Memory B cell (primary cell): ENCODE measurements around the gene HUNK.
"Not testable (repeated sequence)": the region's sequence is repeated elsewhere in the genome, so short reads cannot be mapped to it uniquely, and the experiment has no call there.

Experiments used
- ATAC-seq: fragments of 150-1000 bp; cut with Tn5 transposase; 2 replicates; pipeline ENCODE4 v1.10.0; 2021; ENCODE audit warnings: low read depth, mild to moderate bottlenecking, moderate library complexity
- DNase-seq, 2 donors: peaks; one replicate each; pipeline ENCODE4 v3.0.0; 2022; ENCODE audit warnings: low spot score in 2 of 2
- H3K27ac Mint-ChIP-seq: one replicate; pipeline ENCODE4 v1.8.0; 2022; ENCODE audit warnings: mild to moderate bottlenecking, moderate library complexity, mixed read lengths
- H3K27me3 Mint-ChIP-seq: one replicate; pipeline ENCODE4 v1.8.0; 2022; ENCODE audit warnings: mixed read lengths
- H3K36me3 Mint-ChIP-seq: one replicate; pipeline ENCODE4 v1.8.0; 2022; ENCODE audit warnings: mild to moderate bottlenecking, mixed read lengths
- H3K4me1 Mint-ChIP-seq: one replicate; pipeline ENCODE4 v1.8.0; 2022; ENCODE audit warnings: mixed read lengths
- H3K4me3 Mint-ChIP-seq: one replicate; pipeline ENCODE4 v1.8.0; 2022; ENCODE audit warnings: mild to moderate bottlenecking, moderate library complexity, mixed read lengths
- H3K9me3 Mint-ChIP-seq: one replicate; pipeline ENCODE4 v1.8.0; 2022; ENCODE audit warnings: mixed read lengths

Gene HUNK

DNA sequence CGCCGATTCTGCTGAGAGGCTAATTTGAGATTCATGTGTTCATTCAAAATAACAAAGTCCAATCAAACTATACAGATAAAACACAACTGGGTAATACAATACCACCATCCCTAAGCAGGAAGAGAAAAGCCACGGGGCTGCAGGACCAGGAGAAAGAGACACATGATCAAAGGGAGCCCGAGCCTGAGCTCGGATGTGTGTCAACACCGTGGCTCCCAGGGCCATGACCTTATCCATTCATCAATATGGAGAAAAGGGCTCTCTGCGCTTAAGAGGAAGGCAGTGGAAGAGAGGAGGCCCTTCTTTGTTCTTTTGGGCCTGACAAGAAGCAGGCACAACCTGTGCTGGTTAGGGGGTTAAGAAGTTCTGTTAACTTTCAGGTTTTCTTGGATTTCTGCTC is 56.7 kb downstream of the HUNK start:
- no peak for ATAC-seq
- Mint-ChIP-seq H3K9me3 (peaks cover 4% of the 10 kb centered on the region), H3K27ac (no peak overlapping the region), H3K4me3 (no peak overlapping the region), H3K4me1 (no peaks in the 10 kb centered on the region), H3K36me3 (no peaks in the 10 kb centered on the region), H3K27me3 (peaks cover 13% of the 10 kb centered on the region)
- DNase-seq = no peak

GRCh38 chr21:31930001-31930400 is 57.2 kb downstream of the HUNK start:
- H3K4me3 Mint-ChIP-seq = no peak overlapping the region

DNA sequence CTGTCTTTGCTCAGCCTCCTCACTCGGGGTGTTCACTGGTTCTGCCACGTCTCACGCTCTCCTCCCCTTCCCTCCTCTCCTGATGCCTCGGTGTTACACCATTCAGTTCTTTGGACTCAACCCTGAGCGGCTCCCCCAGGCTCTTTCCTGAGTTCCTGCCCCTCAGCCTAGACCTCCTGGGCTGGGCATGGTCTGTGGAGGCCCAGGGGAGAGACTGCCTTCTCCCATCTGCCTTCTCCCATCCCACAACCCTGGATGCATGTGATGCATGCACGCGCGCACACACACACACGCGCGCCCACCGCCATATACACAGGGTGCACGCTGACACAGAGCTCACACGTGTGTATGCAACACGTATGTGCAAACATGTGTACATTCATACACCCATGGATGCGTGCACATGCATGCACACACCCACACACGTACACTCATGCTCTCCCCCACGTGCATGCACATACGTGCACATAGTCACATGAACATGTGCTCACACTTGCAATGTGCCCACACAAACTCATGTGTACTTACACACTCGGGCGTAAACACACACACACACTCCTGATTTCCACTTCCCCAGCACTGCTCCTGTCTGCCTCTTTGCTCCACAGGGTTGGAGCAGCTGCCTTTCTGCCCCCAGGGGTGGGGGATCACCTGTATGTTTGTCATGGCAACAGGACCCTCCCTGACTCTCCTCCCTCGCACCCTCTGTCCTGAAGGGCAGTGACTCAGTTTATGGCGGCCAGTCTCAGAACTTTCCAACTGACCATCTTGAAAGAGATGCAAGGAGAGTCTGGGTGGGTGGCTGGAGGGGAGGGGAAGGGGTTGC is 59.0 kb downstream of the HUNK start:
- H3K36me3 Mint-ChIP-seq = no peaks in the 10 kb centered on the region
- ATAC-seq (no peak), DNase-seq (no peak)
- H3K9me3 Mint-ChIP-seq = peaks cover under 1% of the 10 kb centered on the region
- H3K27ac Mint-ChIP-seq = no peak overlapping the region
- H3K4me1 Mint-ChIP-seq = no peaks in the 10 kb centered on the region
- peaks cover 13% of the 10 kb centered on the region for H3K27me3 Mint-ChIP-seq
- H3K4me3 Mint-ChIP-seq = no peak overlapping the region

More at GRCh38 chr21:31930001-31930400, 57.2 kb downstream of the HUNK start:
- no peak overlapping the region for H3K27ac Mint-ChIP-seq
- peaks cover 4% of the 10 kb centered on the region for H3K9me3 Mint-ChIP-seq
- no peaks in the 10 kb centered on the region for H3K4me1 Mint-ChIP-seq
- ATAC-seq = no peak
- H3K27me3 Mint-ChIP-seq = peaks cover 13% of the 10 kb centered on the region
- no peak for DNase-seq
- H3K36me3 Mint-ChIP-seq = no peaks in the 10 kb centered on the region

DNA sequence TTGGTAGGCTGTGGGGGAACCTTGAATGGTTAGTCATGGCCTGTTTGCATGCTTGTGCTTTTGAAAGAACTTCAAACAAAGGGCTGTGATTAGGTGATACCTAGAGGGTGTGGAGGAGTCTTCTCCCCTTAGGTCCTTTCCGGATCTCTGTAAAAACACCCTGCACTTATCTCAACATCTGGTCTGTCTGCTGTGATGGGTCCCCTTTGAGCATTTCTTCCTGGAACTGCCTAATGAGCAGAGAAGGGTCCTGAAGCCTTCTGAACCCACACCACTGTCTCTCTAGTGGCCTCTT is 59.6 kb downstream of the HUNK start:
- no peak for DNase-seq
- Mint-ChIP-seq H3K36me3 (no peaks in the 10 kb centered on the region), H3K27ac (no peak overlapping the region), H3K4me1 (no peaks in the 10 kb centered on the region), H3K27me3 (peaks cover 13% of the 10 kb centered on the region), H3K4me3 (no peak overlapping the region), H3K9me3 (no peaks in the 10 kb centered on the region)
- no peak for ATAC-seq

DNA sequence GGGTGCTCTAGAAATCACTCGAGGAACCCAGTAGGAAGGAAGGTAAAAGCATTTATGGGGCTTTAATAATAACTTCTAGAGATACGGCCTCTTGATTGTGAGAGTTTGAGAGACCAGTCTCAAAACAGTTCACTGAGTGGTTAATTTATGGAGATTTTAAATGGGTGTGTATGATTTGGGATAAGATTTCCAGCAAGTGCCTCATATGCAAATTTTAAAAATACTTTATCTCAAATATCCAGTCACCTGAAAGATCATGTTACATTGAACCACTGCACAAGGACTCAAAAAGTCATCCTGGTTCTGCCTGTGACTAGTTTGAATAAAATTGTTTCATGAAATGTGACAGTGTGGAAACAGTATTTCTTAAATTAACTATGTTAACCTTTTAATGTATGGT is 64.5 kb downstream of the HUNK start:
- H3K36me3 Mint-ChIP-seq = no peaks in the 10 kb centered on the region
- no peak for ATAC-seq
- H3K27ac Mint-ChIP-seq = no peak overlapping the region
- DNase-seq = no peak
- no peak overlapping the region for H3K4me3 Mint-ChIP-seq
- H3K9me3 Mint-ChIP-seq = no peaks in the 10 kb centered on the region
- H3K4me1 Mint-ChIP-seq = no peaks in the 10 kb centered on the region
- H3K27me3 Mint-ChIP-seq = peaks cover 9% of the 10 kb centered on the region

DNA sequence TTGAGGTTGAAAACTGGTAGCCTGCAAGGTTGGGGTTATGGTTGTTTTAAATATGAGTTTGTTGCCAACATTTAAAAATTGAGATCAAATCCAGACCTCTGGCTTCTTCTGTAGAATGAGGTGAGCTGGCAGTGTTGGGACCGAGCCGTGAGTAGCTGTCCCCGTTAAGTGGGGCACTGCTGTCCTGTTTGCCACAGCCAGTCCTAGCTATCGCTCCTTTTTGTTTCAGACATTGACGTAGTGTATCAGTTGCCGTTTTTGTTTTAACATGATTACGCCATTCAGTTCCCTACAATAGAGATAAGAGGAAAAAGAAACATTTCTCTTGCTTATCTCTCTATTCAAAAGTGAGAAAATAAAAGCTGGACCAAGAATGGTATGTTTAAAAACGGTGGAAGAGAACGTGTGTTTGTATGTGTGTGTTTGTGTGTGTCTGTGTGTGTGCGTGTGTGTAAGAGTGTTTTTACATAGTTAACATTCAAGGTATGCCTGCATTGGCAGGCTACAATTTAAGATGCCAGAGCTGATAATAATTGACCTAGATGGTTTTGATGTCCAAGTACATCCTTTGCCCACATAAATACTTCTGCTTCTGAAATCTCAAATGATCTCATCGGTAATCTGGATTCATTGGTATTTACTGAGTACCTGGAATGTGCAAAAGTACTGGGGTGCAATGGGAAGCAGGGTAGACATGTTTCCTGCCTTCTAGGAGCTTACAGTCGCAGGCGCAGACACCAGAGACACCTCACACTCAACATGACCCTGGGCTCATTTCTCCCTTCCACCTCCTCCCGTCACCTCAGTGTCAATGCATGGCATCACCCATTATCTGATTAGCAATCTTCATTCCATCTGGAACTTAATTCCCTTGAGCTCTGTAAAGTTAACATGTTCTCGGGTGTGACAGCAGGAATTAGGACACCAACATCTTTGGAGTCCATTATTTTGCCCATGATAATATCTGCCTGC is 65.8 kb downstream of the HUNK start:
- no peak for ATAC-seq
- Mint-ChIP-seq H3K4me1 (no peaks in the 10 kb centered on the region), H3K27ac (no peak overlapping the region), H3K9me3 (no peaks in the 10 kb centered on the region), H3K36me3 (no peaks in the 10 kb centered on the region), H3K4me3 (no peak overlapping the region), H3K27me3 (peaks cover 6% of the 10 kb centered on the region)
- DNase-seq = no peak

- Mint-ChIP-seq H3K36me3 (no peaks in the 10 kb centered on the region), H3K4me1 (no peaks in the 10 kb centered on the region), H3K27me3 (peaks cover 11% of the 10 kb centered on the region), H3K4me3 (no peak overlapping the region), H3K9me3 (no peaks in the 10 kb centered on the region), H3K27ac (no peak overlapping the region)
- no peak for DNase-seq
- no peak for ATAC-seq
Measured at GRCh38 chr21:31941694-31942093, 68.9 kb downstream of the HUNK start.

DNA sequence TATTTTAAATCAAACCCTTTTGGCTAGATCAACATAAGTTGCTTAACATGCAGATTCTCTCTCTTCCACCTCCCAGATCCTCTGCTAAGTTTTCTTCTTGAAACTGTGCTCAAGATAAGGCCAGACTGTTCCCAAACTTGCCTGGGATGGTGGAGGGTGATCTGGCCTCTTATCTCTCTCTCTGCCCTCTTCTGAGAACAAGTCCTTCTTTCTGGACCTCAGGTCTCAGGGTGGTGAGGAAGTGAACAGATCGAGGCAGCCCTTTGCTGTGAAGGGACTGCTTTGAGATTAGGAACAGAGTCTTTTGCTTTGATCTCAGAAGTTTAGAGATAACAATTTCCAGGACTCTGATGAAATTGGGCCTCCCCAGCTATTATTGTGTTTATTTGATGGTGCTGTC is 70.7 kb downstream of the HUNK start:
- Mint-ChIP-seq H3K36me3 (peaks cover 2% of the 10 kb centered on the region), H3K4me1 (no peaks in the 10 kb centered on the region), H3K27ac (no peak overlapping the region), H3K9me3 (no peaks in the 10 kb centered on the region), H3K4me3 (no peak overlapping the region), H3K27me3 (peaks cover 19% of the 10 kb centered on the region)
- DNase-seq (no peak), ATAC-seq (no peak)

DNA sequence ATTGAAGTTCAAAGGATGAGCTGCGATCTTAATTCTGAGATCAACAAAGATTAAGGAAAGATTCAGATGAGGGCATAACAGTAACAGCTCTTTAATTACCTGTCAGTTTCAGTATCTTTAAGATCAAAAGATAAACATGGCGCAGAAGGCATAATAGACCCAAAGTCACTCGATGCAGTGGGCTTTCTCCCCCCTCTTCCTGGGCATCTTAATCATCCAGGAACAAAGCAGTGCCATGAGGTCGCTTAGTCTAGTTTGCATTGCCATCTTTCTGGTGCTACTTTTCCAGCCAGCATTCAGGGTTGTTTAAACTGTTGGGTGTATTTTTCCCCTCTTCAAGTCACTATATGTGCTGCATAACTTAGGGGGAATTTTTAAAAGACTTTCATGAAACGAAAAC is 72.3 kb downstream of the HUNK start:
- no peak overlapping the region for H3K27ac Mint-ChIP-seq
- H3K9me3 Mint-ChIP-seq = no peaks in the 10 kb centered on the region
- H3K36me3 Mint-ChIP-seq = peaks cover 2% of the 10 kb centered on the region
- H3K4me3 Mint-ChIP-seq = no peak overlapping the region
- DNase-seq (no peak), ATAC-seq (no peak)
- H3K4me1 Mint-ChIP-seq = no peaks in the 10 kb centered on the region
- peaks cover 20% of the 10 kb centered on the region for H3K27me3 Mint-ChIP-seq

- Mint-ChIP-seq H3K4me1 (no peaks in the 10 kb centered on the region), H3K27me3 (peaks cover 20% of the 10 kb centered on the region), H3K36me3 (peaks cover 2% of the 10 kb centered on the region), H3K27ac (no peak overlapping the region), H3K9me3 (no peaks in the 10 kb centered on the region), H3K4me3 (no peak overlapping the region)
- ATAC-seq (no peak), DNase-seq (no peak)
Measured at GRCh38 chr21:31945546-31945945, 72.7 kb downstream of the HUNK start.

GRCh38 chr21:31946231-31946630 is 73.4 kb downstream of the HUNK start:
- H3K27me3 Mint-ChIP-seq = peaks cover 20% of the 10 kb centered on the region
- H3K36me3 Mint-ChIP-seq = peaks cover 2% of the 10 kb centered on the region
- H3K9me3 Mint-ChIP-seq = no peaks in the 10 kb centered on the region
- no peak overlapping the region for H3K4me3 Mint-ChIP-seq
- H3K4me1 Mint-ChIP-seq = no peaks in the 10 kb centered on the region
- no peak overlapping the region for H3K27ac Mint-ChIP-seq
- ATAC-seq = no peak
- no peak for DNase-seq

DNA sequence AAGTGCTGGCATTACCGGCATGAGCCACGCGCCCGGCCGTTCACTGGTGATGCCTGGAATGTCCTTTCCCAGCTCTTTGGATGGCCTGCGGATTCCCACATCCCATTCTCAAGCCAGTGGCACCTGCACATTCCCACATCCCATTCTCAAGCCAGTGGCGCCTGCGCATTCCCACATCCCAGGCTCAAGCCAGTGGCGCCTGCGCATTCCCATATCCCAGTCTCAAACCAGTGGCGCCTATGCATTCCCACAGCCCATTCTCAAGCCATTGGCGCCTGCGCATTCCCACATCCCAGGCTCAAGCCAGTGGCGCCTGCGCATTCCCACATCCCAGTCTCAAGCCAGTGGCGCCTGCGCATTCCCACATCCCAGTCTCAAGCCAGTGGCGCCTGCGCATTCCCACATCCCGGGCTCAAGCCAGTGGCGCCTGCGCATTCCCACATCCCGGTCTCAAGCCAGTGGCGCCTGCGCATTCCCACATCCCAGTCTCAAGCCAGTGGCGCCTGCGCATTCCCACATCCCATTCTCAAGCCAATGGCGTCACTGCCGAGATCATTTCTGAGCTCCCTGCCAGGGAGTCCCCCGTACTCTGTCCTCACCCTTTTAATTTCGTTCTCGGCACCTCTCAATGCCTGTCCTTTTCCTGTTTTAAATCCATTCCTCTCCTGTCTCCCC is 74.2 kb downstream of the HUNK start:
- H3K27me3 Mint-ChIP-seq = peaks cover 20% of the 10 kb centered on the region
- not testable (repeated sequence) for H3K4me1 Mint-ChIP-seq, DNase-seq, ATAC-seq, H3K4me3 Mint-ChIP-seq, H3K27ac Mint-ChIP-seq, H3K36me3 Mint-ChIP-seq, H3K9me3 Mint-ChIP-seq

- Mint-ChIP-seq H3K36me3 (peaks cover 2% of the 10 kb centered on the region), H3K4me3 (no peak overlapping the region), H3K27me3 (peaks cover 15% of the 10 kb centered on the region), H3K4me1 (no peaks in the 10 kb centered on the region), H3K27ac (no peak overlapping the region), H3K9me3 (no peaks in the 10 kb centered on the region)
- no peak for ATAC-seq
- DNase-seq = no peak
Measured at GRCh38 chr21:31948676-31949075, 75.9 kb downstream of the HUNK start.

- ATAC-seq (no peak), DNase-seq (no peak)
- no peaks in the 10 kb centered on the region for H3K36me3 Mint-ChIP-seq
- H3K4me3 Mint-ChIP-seq = no peak overlapping the region
- H3K27me3 Mint-ChIP-seq = peaks cover 13% of the 10 kb centered on the region
- H3K4me1 Mint-ChIP-seq = no peaks in the 10 kb centered on the region
- no peaks in the 10 kb centered on the region for H3K9me3 Mint-ChIP-seq
- H3K27ac Mint-ChIP-seq = no peak overlapping the region
Measured at GRCh38 chr21:31952828-31953227, 80.0 kb downstream of the HUNK start.
